GM10266 (cell line): ENCODE measurements around the gene POLR2C.

ENCODE experiments used
- DNase-seq: peaks from one replicate; pipeline ENCODE4 v3.0.0; 2012; ENCODE audit errors: extremely low spot score
- CTCF ChIP-seq: IDR thresholded peaks from 2 replicates; pipeline ENCODE4 v1.5.1; 2012; ENCODE audit warnings: mild to moderate bottlenecking, low read depth; ENCODE audit not compliant: control insufficient read depth, insufficient read depth; ENCODE audit errors: missing control alignments

Gene POLR2C

GRCh38 chr16:57514371-57514770 lies 51.9 kb downstream of the POLR2C start:
- DNase-seq = no peak
- no peak for TF ChIP-seq CTCF

DNA sequence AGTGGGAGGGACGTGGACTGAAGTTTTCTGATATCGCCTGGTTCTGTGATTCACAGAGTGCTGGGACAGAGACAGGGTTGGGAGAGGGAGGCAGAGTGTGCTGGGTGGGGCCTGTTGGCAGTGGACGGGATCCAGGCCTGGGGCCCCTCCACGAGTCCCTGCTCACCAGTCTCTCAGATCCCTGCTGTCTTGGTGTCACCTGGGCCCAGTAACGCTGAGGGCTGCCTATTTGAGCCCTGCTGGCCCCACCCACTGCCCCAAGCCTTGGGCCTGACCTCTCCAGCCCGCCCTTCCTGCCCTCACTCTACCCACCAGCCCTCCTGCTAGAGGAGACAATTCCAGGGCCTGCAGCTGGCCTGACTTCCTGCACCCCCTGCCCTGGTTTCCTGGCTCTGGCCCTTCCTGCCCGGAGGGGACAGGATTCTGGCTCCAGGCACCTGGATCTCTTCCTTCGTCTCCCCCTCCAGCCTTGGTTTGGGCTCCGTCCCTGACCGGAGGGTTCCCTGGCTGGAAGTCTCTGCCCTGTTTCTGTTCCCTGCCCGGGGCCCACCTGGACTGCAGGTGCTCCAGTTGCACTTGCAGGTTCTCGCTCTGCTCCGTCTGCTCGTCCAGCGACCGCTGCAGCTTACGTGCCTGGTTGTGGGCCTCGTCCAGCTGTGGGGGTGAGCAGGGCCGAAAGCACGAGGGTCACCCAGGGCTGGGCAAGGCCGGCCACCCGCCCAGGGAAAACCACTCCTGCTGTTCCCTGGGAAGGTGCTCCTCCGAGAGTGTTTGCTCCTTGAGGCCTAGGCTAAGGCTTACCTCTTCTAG lies 52.5 kb downstream of the POLR2C start:
- TF ChIP-seq CTCF = no peak
- DNase-seq = no peak

GRCh38 chr16:57516176-57516725 lies 53.8 kb downstream of the POLR2C start:
- DNase-seq = no peak
- no peak for TF ChIP-seq CTCF

DNA sequence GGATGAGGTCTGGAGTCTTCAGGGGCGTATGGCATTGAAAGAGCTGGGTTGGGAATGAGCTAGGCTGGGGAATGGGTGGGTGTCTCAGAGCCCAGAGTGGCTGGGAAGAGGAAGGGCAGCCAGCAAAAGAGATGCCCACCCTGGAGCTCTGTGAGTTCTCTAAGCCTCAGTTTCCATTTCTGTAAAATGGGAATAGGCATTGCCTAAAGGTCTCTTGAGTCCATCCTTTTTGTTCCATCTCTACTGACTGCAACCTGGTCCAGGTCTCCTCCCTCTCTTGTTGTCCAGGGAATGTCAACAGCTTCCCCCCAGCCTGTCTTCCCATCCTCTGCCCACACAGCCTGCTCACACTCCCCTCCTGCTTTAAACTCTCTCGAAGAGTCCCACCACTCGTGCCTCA lies 54.3 kb downstream of the POLR2C start:
- no peak for TF ChIP-seq CTCF
- no peak for DNase-seq

- DNase-seq = no peak
- TF ChIP-seq CTCF = no peak
Observed at GRCh38 chr16:57517397-57518367, 55.2 kb downstream of the POLR2C start.

DNA sequence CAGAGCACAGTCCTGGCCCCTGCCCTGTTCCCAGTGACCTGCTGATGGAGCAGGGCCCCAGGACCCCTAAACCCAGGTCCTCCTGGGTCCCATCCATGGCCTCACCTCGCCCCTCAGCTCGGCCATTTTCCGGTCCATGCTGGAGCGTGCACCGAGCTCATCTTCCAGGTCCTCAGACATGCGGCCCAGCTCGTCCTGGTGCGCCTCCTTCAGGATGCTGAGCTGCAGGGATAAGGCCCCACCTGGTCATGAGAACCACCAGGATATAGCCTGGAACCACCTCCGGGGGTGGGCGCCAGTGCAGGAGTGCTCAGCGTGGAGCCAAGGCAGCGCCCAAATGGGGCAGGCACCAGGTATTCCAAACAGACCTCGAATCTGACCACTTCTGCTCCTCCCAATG lies 56.0 kb downstream of the POLR2C start:
- DNase-seq = no peak
- TF ChIP-seq CTCF = no peak

DNA sequence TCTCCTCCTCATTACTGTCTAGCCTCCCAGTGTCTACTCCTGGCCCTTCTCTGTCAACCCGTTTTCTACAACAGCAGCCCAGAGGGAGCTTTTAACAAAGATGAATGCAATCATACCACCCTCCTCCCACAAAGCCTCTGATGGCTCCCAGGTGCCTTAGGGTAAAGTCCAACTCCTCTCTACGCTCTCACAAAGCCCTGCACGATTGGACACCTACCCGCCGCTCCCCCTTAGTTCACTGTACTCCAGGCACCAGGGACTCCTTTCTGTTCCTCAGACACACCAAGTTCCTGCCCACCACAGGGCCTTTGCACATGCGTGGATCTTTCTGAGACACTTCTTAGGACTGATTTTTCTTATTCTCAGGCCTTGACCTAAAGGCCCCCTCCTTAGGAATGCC lies 56.4 kb downstream of the POLR2C start:
- no peak for TF ChIP-seq CTCF
- no peak for DNase-seq
